NOMO-1 (cell line): ENCODE results near the gene CUTA.
A peak's percentile ranks its signal among the peaks of the same experiment; 100 is the strongest.

Experiments
- DNase-seq, 2 experiments: peaks; one replicate each; lab custom pipeline; 2025; ENCODE audit not compliant: unreplicated experiment in 2 of 2; lab: John Stamatoyannopoulos, UW

The CUTA gene

GRCh38 chr6:33417903-33418689, at the start of gene CUTA:
Gene CUTA (minus strand): TSS chr6:33418107. CDS start chr6:33418000, 107 bp downstream.
- DNase-seq, result peak; percentile 98 to 99

GRCh38 chr6:33467091-33467490, 49.2 kb upstream of the CUTA start:
- no peak for DNase-seq

GRCh38 chr6:33466075-33466735, 48.3 kb upstream of the CUTA start:
- no peak for DNase-seq

- DNase-seq, result no peak
Measured at GRCh38 chr6:33459226-33459625, 41.3 kb upstream of the CUTA start.

- no peak for DNase-seq
Measured at GRCh38 chr6:33458676-33459075, 40.8 kb upstream of the CUTA start.

GRCh38 chr6:33456156-33456555, 38.2 kb upstream of the CUTA start:
- DNase-seq, result no peak

GRCh38 chr6:33455051-33455450, 37.1 kb upstream of the CUTA start:
- DNase-seq, result no peak

GRCh38 chr6:33454009-33454946, 36.4 kb upstream of the CUTA start, which contains the start of gene ZBTB9:
Gene ZBTB9 (plus strand): TSS chr6:33454576. CDS start chr6:33455101, 525 bp downstream.
- peak; percentile 93 to 95 for DNase-seq

GRCh38 chr6:33453393-33454008, 35.6 kb upstream of the CUTA start:
- DNase-seq, result no peak

- DNase-seq, result no peak
Measured at GRCh38 chr6:33452496-33452895, 34.6 kb upstream of the CUTA start.

- no peak for DNase-seq
Measured at GRCh38 chr6:33451606-33452005, 33.7 kb upstream of the CUTA start.

- peak in 1 of 2 experiments; percentile 2 for DNase-seq
Measured at GRCh38 chr6:33450434-33450833, 32.5 kb upstream of the CUTA start.

- DNase-seq, result no peak
Measured at GRCh38 chr6:33446356-33446755, 28.4 kb upstream of the CUTA start.

GRCh38 chr6:33445119-33445603, 27.3 kb upstream of the CUTA start:
- peak; percentile 42 to 83 for DNase-seq

- DNase-seq, result no peak
Measured at GRCh38 chr6:33443619-33444504, 26.0 kb upstream of the CUTA start.

GRCh38 chr6:33443025-33443424, 25.1 kb upstream of the CUTA start:
- DNase-seq, result no peak

GRCh38 chr6:33442283-33442682, 24.4 kb upstream of the CUTA start:
- no peak for DNase-seq

GRCh38 chr6:33441457-33441856, 23.6 kb upstream of the CUTA start:
- no peak for DNase-seq

GRCh38 chr6:33440649-33441309, 22.9 kb upstream of the CUTA start:
- no peak for DNase-seq
